G401 (cell line): ENCODE data around the gene FRMD1. TPM values are rescaled to one million over a fixed set of nuclear protein-coding genes. Genes with fewer than 3 reads are reported as not detected.
A peak's percentile ranks its signal among the peaks of the same experiment; 100 is the strongest.

Source experiments
- DNase-seq: peaks from one replicate; pipeline ENCODE4 v3.0.0-alpha.2; 2015; ENCODE audit warnings: low spot score
- in situ Hi-C: cut with HindIII; loops from 2 replicates; pipeline ENCODE4 v1.10.0; 2016; ENCODE audit warnings: low sequenced_read_pairs, mixed read lengths
- total RNA-seq: library from RNA; depleted of rRNA; stranded (reverse); fragments of >200 nt; shearing (Covaris generic); gene quantifications from 2 replicates; pipeline ENCODE4 v1.2.3, GENCODE V29; 2014

Gene FRMD1
- total RNA-seq, 1 experiment from 2014 or later: not detected

DNA sequence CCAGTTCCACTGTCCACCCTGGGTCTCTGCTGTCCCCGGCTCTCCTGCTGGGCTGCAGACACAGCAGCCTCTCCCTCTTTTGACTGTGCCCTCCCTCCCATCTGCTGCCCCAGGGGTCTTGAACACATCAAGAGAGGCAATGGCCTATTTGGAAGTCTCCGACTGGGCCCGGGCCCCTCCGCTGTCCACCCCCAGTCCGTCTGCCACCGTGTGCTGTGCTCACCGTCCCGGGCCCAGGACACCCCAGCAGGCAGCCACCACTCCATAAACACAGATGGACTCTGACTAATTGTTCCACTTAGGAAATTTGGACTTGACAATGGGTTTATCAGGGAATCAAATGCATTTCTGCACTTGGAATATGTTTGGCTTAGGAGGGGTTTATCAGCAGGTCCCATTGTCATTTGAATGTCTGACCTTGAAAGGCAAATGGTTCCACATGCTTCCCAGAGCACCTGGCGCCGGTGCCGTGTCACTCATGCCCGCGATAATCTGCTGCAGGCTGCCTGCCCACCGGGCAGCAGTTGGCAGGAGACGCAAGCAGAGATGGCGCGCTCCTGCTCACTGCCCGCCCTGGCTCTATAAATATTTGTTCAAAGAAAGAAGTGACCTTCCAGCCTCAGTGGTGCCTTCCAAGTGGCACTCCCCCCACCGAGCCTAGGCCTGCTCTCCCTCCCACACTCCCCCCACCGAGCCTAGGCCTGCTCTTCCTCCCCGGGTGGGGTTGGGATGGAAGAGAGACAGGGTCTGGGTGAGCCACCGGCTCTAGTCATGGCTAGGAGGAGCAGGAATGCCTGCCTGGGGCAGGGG lies 18.8 kb upstream of the FRMD1 start:
- peak; percentile 78 for DNase-seq
- in situ Hi-C loops: no loop called here

DNA sequence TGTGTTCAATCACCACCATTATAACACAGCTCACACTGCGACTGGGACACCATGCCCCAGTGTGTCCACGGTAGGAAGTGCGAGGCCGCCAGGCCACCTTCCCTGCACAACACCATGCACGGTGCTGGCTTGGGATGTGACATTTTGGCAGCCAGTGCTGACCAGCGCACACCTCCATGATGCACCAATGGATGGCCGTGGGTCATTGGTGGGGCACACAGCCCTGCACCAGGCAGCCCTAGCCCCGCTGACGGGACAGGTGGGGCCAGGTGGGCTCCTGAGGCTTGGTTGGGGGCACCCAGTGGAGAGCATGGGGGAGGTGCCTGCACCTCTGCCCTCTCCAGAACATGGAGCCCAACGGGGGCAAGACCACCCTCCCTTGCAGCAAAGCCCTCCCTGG lies 18.2 kb upstream of the FRMD1 start:
- no peak for DNase-seq
- in situ Hi-C loops: no loop called here

DNA sequence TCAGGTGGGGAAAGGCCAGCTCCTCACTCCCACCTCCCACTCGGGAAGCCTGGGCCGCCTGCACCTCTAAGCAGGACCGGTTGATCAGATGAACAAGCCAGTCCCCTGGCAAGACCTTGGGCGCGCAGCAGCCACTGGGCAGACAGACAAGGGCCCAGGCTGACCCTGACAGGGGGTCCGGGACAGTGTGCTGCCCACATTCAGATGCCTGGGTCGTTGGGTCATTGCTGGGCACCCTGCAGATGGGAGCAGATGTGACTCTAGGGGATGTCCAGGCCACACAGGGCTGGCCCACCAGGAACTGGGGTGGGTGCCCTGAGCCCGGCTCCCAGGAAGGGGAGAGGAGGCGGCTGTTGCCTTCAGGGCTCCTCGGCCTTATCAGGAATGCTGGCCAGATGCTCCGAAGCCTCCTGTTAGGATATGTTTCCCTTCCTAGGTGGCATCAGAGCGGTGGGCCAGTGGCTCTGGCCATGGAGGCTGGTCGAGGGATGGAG lies 17.3 kb upstream of the FRMD1 start:
- no peak for DNase-seq
- in situ Hi-C loops: no loop called here

DNA sequence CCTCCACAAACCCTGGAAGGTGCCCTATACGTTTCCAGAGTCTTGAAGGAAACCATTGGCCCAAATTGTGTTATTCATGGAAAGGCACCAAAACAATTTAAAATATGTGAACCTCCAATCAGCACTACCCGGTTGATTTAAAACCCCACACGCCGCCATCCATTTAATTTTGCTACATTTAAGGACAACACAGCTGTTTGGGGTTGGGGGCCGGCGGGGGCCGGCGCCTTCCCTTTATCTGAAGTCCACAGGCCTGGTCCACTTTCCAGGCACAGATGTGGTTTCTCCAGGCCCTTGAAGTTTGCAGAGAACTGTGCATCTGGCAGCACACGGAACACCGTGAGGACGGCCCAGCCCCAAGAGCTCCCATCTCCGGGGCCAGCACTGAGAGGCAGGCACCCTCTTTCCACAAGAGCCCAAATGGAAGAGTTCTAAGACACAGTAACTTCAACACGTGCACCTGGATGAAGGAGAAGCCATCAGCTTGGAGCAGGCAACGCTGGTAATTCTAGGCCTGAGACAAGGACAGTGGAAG lies 16.8 kb upstream of the FRMD1 start:
- DNase-seq: no peak
- in situ Hi-C loops: no loop called here

DNA sequence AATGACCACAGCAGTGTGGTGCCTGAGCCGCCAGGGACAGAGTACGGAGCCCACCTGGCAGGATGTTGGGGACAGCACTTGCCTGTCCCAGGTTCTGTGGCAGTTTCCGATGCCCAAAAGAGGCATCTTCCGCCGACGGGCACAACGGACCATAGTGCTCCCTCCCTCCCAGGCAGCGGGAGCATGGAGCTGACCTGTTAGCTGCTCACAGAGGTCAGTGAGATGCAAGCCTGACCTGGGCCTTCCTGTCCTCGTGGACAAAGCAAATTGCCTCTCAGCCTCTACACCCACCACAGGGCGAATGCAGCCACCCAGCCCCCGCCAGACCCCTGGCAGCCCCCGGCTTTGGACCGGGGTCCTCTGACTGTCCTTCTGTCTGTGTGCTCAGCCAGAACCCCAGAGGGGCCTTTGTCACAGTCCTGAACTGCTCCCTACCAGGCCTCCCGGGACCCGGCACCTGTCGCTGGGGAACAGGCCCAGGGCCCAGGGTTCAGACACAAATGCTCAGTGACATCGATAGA lies 16.2 kb upstream of the FRMD1 start:
- in situ Hi-C loops: no loop called here
- DNase-seq: no peak

DNA sequence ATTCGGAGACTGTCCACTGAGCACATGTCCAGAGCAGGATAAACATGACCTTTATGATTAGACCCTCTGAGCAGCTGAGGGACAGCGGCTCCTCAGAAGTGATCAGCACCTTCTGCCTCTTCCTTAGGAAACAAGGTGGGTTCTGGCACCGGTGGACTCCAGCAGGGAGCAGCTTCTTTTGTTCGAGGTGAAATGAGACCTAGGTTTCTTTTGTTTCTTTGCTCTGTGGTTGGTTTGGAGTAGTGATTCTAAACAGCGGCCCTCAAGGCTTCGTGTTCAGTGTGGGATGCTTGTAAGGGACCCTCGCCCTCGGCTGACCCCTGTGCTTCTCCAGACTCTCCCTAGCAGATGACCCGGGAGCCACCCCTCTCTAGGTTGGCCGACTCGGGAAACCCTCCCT lies 14.6 kb upstream of the FRMD1 start:
- no peak for DNase-seq
- in situ Hi-C loops: no loop called here

DNA sequence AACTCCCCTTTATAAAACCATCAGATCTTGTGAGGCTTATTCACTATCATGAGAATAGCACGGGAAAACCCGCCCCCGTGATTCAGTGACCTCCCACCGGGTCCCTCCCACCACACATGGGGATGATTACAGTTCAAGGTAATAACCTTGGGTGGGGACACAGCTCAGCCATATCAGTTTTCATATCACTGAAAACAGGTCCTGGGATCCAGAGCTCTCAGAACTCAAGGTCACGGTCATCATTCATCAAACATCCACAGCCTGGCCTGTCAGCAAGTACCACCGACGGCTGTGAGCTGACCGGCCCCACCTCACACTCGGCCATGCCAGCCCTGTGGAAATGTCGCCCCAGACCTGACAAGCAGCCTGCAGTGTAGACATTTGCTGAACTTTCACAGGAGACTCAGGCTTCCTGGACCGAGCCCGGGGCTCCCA lies 14.1 kb upstream of the FRMD1 start:
- in situ Hi-C loops: no loop called here
- DNase-seq: no peak

DNA sequence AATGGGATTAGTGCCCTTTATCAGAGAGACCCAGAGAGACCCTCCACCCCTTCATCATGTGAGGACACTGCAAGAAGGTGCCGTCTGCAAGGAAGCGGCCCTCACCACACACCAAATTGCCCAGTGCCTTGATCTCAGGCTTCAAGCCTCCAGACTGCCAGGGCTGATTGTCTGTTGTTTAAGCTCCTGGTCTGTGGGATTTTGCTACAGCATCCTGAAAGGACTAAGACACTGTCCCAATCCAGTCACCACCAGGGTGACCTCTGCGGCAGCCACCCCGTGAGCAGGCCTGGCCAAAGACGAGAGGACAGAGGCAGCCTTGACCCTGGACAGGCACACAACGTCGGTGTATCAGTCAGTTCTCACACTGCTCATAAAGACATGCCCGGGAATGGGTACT lies 13.5 kb upstream of the FRMD1 start:
- in situ Hi-C loops: no loop called here
- DNase-seq: no peak

DNA sequence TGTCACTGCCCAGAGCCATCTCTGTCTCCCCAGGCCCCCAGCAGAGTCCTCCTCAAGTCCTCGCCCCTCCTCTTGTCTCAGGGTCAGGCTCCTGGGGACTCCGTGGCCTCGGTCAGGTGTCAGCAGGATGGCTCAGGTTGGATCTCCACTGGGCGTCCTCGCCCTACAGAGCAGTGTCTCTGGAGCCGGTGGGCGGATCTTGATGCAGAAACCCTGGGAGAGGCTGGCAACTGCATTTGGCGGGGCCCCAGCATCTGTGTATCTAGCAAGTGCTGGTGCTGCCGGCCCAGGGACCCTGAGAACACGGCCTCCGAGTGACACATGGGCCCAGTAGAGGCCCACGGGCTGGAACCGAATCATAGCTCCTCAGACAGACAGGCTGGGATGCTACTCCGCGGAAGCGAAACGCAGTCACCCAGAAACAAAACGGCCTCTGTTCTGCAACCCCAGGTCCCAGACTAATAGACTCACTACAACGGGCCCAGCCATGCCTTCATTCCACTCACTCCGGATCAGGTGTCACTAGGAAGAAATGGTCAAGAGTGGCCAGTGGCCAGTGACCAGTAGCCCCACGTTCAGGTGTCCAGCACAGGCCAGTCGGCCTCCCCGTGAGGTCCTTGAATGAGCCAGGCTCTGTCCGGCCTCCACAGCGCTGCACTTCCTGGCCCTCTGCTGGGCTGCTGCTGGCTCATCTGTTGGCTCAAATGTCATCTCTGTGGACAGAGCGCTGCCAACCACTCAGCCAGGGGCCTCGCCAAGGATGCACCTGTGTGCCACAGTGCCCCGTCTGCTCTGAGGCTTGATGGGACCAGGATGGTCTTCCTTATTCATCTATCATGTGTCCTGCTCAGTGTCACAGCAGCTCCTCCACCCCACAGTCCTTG lies 12.6 kb upstream of the FRMD1 start:
- DNase-seq: no peak
- in situ Hi-C loops: no loop called here

DNA sequence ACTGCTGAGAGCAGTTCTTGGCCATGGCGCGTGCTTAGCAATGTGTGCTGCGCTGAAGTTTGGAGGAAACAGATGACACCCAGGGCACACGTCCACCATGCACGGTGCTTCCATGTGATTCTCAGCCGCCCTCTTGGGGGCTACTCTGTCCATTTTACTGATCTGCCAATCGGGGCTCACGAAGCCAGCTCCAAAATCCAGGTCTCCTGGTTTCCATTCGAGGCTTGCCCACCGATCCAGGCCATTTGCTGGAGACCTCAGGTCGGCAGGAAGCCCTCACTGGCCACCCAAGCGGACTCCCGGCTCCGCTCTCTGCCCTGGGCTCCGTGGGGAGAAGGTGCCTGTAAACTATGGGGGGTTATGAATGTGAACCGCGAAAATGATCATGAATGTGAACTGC lies 11.7 kb upstream of the FRMD1 start:
- in situ Hi-C loops: no loop called here
- no peak for DNase-seq

DNA sequence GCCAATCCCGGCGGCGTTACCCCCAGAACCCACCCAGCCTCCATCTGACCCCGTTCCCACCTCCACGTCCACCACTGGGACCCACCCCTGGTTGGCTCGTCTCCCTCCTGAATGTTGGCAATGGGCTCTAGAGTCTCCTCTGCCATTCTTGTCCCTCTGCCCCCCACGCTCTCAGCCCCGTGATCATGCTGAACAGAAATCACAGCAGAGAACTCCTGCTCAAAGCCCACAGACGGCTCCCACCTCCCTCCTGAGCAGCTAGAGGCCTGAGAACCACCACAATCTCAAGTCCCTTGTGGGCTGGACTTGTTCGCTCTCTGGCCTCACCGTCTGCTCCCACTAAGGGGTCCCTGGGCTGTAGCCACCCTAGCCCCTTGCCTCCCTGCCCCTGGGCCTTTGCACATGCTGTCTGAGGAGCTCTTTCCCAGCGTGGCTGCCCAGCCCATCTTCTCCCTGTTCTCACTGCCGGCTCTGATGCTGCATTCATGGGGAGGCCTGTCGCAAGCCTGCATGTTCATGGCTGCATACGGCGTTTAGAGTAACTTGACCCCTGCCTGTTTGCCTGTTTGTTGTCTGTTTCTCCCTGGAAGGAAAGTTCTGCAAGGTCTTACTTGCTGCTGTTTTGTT lies 11.2 kb upstream of the FRMD1 start:
- DNase-seq: no peak
- in situ Hi-C loops: no loop called here

DNA sequence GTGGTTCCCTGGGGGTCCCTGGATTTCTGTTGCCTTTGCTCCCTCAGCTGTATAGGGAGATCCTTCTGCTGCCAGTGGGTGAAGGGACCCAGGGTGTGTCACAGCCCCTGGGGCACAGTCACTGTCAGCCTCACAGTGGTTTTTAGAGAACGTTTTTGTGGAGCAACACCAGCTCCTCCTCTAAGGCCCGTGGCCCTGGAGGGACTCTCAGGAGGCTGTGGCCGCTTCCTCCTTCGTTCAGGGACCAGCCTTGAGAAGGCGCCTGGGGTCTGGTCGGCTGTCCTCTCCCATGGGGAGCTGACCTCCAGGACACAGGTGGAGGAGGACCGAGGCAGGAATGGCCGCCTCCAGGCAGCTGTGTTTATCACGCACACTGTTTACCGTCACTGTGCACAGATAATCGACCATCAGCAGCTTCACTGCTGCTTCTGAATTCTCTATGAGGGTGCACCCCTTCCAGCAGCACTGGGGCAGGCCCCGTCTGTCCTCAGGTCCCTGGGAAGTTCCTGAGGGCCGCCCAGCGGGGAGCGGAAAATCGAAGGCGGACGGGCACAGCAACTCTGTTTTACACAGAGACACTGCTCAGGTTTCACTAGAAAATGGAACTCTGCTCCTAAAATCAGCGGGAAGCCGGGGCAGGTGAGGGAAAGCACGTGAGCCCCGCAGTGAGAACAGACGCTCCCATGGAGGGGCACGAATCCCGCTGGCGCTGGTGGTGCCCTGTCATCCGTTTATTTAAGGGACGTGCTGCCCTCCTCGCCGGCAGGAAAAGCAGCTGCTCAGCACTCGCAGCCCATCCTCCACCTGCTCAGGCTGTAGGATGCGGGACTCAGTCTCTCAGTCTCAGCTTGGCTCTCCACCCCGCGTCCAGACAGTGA lies 10.4 kb upstream of the FRMD1 start:
- DNase-seq: no peak
- in situ Hi-C loops: no loop called here

DNA sequence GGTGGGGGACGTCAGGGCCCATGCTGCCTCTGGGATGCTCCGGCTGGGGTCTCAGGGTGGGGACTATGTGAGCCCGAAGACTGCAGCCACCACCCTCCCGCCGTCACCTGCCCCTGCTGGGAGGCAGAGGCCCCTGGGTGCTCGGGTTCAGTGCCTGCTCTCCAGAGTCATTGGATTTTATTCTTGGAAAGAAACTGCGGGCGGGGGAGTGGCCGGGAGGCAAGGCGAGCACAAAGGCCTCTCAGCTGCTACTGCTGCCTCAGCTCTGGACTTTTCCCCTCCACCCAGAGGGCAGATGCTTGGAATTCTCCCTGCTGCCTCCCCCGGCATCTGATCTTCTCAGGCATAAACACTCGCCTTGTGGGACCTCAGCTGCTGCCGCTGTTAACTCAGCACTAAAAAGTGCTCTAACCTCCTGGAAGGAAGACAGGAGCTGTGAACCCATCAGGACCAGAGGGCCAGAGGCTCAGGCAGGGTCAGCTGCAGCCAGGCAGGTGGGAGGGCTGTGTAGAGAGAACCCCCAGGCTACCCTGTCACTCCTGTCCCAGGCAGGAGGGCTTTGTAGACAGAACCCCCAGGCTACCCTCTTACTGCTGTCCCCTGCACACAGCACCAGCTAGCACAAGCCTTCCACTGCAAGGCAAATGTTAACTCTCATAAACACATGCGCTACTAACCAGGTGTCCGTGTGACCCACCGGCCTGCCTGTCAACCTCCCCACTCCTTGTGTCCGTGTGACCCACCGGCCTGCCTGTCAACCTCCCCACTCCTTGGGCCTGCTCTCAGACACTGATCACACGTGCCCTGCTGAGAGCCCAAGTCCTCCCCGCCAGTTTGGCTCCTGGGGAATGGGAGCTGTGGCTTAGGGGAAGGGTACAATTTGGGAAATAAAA lies 9.4 kb upstream of the FRMD1 start:
- in situ Hi-C loops: no loop called here
- DNase-seq: no peak

DNA sequence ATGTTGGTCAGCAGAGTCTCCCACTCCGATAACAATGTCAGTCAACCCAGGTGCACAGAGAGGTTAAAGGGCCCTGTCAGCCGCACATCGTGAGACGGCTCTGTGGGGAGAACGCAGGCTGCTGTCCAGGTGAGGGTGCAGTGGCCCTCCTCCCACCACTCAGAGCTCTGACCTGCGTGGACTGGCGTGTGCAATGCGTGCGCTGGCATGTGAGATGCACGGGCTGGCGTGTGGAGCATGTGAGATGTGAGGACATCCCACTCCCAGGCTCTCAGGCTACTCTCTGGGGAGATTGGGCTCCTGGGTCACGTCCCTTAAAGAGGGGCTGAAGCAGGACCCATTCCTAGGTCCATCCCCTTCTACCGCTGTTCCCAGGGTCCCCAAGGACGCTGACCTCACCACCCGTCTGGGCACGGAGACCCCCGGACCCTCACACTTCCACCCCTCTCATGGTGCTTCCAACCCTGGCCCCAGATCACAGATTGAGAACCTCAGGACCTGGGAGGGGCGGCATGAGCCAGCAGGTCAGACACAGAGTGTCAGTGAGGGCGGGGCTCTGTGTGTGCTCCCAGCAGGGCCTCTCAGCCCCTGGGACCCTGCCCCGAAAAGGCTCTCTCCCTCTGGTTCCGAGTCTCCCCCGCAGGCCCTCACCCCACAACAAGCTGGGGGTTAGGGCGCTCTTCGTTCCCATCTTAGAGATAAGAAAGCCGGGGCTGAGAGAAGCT lies 8.6 kb upstream of the FRMD1 start:
- no peak for DNase-seq
- in situ Hi-C loops: no loop called here

DNA sequence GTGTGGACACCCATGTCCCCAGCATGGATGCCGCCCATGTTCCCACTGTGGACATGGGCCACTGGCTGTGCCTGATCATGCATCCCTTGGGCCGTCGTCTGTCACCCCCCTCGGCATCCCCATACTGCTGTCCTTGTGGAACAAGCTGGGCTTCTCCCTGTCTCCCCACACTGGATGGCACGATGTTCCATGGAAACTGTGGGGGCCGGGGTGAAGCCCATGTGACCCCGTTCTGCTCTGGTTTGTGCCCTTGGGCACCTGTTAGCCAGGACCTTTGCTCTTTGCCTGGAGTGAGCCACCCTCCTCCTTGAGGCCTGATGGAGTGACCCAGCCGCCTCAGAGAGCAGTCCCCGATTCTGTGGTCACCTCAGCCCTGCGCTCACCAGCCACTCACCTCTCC lies 7.6 kb upstream of the FRMD1 start:
- no peak for DNase-seq
- in situ Hi-C loops: no loop called here

DNA sequence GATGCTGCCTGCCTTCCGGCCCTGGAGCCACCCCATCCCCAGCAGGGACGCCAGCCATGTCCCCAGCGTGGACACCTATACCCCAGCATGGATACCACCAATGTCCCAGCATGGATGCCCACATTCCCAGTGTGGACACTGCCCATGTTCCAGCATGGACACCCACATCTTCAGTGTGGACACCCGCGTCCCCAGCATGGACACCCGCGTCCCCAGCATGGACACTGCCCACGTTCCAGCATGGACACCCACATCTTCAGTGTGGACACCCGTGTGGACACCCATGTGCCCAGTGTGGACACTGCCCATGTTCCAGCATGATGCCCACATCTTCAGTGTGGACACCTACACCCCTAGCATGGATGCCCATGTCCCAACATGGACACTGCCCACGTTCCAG lies 7.1 kb upstream of the FRMD1 start:
- in situ Hi-C loops: no loop called here
- DNase-seq: no peak
